DMS53 treated with DMSO at 0.1 percent for 48 hours (cell line): Measurements from ENCODE around the gene PISD.
"Not testable (repeated sequence)": the region's sequence is repeated elsewhere in the genome, so short reads cannot be mapped to it uniquely, and the experiment has no call there.

Experiments
- DNase-seq: peaks from one replicate; lab custom pipeline; 2025; ENCODE audit not compliant: unreplicated experiment; lab: John Stamatoyannopoulos, UW

Gene PISD

GRCh38 chr22:31610611-31611010, 51.4 kb downstream of the PISD start:
- DNase-seq = no peak

GRCh38 chr22:31609716-31610115, 52.3 kb downstream of the PISD start:
- DNase-seq = no peak

- no peak for DNase-seq
These were observed 54.3 kb downstream of the PISD start for GRCh38 chr22:31607696-31608095.

GRCh38 chr22:31605851-31606585, 56.0 kb downstream of the PISD start:
- DNase-seq = no peak

GRCh38 chr22:31604746-31605705, 57.0 kb downstream of the PISD start:
- DNase-seq = no peak

- no peak for DNase-seq
These were observed 57.8 kb downstream of the PISD start for GRCh38 chr22:31604137-31604705.

GRCh38 chr22:31603574-31603973, 58.4 kb downstream of the PISD start:
- DNase-seq = no peak

GRCh38 chr22:31603081-31603525, 58.9 kb downstream of the PISD start:
- no peak for DNase-seq

- no peak for DNase-seq
These were observed 59.6 kb downstream of the PISD start for GRCh38 chr22:31602259-31602952.

GRCh38 chr22:31595271-31595670, 66.7 kb downstream of the PISD start:
- DNase-seq = no peak

GRCh38 chr22:31590161-31590560, 71.9 kb downstream of the PISD start:
- DNase-seq = not testable (repeated sequence)

- no peak for DNase-seq
These were observed 72.9 kb downstream of the PISD start for GRCh38 chr22:31588970-31589675.

GRCh38 chr22:31586137-31586920, 75.7 kb downstream of the PISD start:
- no peak for DNase-seq

- DNase-seq = no peak
These were observed 76.7 kb downstream of the PISD start for GRCh38 chr22:31585161-31585859.

- DNase-seq = no peak
These were observed 77.2 kb downstream of the PISD start for GRCh38 chr22:31584804-31585160.

GRCh38 chr22:31583861-31584485, 78.0 kb downstream of the PISD start:
- no peak for DNase-seq

- peak; percentile 55 for DNase-seq
These were observed 82.2 kb downstream of the PISD start for GRCh38 chr22:31579835-31580242.

- no peak for DNase-seq
These were observed 83.8 kb downstream of the PISD start for GRCh38 chr22:31578171-31578570.

GRCh38 chr22:31577711-31578110, 84.3 kb downstream of the PISD start:
- no peak for DNase-seq
